ENCODE results near the gene ERC1. TPM values are rescaled to one million over a fixed set of nuclear protein-coding genes. Genes with fewer than 3 reads are reported as not detected.

Gene ERC1
- total RNA-seq, 2 experiments from 2014 or later, result 21.7 to 27.0 TPM

DNA sequence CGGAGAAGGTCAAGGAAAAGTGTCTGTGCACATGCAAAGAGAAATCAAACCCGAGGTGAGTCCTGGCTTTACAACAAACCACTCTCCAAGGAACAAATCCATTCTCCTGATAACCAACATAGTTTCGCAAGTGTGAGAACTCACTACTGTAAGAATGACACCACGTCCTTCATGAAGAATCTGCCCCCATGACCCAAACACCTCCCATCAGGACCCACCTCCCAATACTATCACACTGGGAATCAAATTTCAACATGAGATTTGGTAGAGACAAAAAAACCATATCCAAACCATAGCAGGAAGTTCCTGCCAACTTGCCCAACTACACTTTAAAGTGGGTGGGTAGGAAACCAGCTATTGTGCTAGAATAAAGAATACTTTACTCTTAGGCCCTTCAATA is 2.4 kb upstream of the ERC1 start:
- Mint-ChIP-seq H3K4me3 (peak overlapping the region; percentile 80), H3K4me1 (ENCODE audit: low read depth) (peaks cover 36% of the 10 kb centered on the region), H3K27ac (no peak overlapping the region), H3K9me3 (no peaks in the 10 kb centered on the region), H3K36me3 (ENCODE audit: low read depth) (peaks cover 4% of the 10 kb centered on the region), H3K27me3 (no peaks in the 10 kb centered on the region)
- ChIA-PET POLR2A (no interaction called here), CTCF (interaction anchor here (1.1 to 1.4 kb wide), 2 partner anchors 39 to 104 kb away, joined by 3 to 6 read pairs; partner anchors contain the start of gene RAD52)
- TF ChIP-seq, protein P1, sequence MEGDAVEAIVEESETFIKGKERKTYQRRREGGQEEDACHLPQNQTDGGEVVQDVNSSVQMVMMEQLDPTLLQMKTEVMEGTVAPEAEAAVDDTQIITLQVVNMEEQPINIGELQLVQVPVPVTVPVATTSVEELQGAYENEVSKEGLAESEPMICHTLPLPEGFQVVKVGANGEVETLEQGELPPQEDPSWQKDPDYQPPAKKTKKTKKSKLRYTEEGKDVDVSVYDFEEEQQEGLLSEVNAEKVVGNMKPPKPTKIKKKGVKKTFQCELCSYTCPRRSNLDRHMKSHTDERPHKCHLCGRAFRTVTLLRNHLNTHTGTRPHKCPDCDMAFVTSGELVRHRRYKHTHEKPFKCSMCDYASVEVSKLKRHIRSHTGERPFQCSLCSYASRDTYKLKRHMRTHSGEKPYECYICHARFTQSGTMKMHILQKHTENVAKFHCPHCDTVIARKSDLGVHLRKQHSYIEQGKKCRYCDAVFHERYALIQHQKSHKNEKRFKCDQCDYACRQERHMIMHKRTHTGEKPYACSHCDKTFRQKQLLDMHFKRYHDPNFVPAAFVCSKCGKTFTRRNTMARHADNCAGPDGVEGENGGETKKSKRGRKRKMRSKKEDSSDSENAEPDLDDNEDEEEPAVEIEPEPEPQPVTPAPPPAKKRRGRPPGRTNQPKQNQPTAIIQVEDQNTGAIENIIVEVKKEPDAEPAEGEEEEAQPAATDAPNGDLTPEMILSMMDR (IDR thresholded peaks at IDR 0.05), result no peak
- DNase-seq, result no peak
- ATAC-seq, result no peak
- intact Hi-C loops (cut with micrococcal nuclease), result no loop called here

DNA sequence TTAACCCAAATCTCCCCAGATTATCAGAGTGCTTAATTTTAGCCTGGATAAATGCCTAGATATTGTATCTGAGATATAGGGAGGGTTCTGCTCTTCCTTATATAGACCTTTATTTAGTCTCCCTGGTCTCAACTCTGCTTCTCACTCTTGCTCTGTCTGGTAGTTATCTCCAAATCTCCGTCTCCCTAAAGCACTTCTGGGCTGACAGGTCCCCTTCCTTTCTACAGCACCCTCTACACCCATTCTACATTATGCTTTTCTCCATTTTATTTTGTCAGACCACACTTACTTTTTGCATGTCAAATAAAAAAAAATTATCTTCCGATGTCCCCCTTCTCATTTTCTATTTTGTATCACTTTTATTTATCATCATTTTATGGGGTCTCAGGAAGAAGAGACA is 2.0 kb upstream of the ERC1 start:
- TF ChIP-seq, protein P1 (IDR thresholded peaks at IDR 0.05), result no peak
- Mint-ChIP-seq H3K36me3 (ENCODE audit: low read depth) (peaks cover 4% of the 10 kb centered on the region), H3K27ac (peak overlapping the region; percentile 62), H3K9me3 (no peaks in the 10 kb centered on the region), H3K4me3 (peak overlapping the region; percentile 80), H3K27me3 (no peaks in the 10 kb centered on the region), H3K4me1 (ENCODE audit: low read depth) (peaks cover 36% of the 10 kb centered on the region)
- DNase-seq (no peak), ATAC-seq (no peak)
- POLR2A ChIA-PET, result no interaction called here
- intact Hi-C loops (cut with micrococcal nuclease), result no loop called here
- CTCF ChIA-PET, result interaction anchor here (1.1 to 1.4 kb wide), 2 partner anchors 40 to 104 kb away, joined by 3 to 6 read pairs; partner anchors contain the start of gene RAD52

DNA sequence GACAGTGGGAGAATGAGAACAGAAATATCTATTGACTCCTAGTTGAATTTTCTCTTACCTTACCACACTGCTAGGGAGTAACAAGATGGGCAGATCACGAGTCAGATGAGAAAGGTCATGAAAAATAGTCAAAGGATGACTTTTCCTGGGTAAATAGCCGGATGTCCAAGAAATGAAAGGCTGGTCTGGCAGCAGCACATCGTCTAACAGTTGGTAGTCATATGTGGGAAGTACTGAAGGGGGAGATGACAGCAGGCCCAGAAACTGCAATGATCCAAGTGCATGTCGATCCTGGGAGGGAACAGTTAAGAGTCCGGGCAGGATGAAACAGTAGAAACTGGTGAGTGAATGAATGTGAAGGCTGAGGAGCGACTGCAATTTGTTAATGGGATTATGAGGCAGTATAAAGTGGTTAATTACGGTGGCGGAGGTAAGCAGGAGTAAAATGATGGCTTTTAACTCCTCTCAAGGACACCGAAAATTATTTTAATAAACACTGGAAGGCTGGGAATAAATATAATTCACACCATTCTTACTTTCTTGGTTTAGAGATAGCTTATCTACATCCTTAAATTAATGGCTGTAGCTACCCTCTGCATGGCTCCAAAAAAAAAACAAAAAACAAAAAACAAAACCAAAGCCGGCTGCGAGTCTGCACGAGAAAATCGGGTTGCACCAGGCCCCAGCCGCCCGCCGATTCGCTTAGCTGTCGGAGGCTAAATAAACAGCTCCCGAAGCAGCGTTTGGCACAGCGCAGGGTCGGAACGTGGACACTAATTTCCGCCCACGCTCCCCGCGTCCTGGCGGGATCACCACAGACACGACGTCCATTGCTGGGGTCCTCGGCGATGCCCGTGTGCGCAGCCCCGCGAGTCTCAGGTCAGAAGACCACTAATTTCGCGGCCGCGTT is 1.0 kb upstream of the ERC1 start:
- TF ChIP-seq, protein P1 (IDR thresholded peaks at IDR 0.05), result no peak
- Mint-ChIP-seq H3K4me3 (peak overlapping the region; percentile 80), H3K27me3 (no peaks in the 10 kb centered on the region), H3K4me1 (ENCODE audit: low read depth) (peaks cover 36% of the 10 kb centered on the region), H3K9me3 (no peaks in the 10 kb centered on the region), H3K27ac (peak overlapping the region; percentile 87), H3K36me3 (ENCODE audit: low read depth) (peaks cover 4% of the 10 kb centered on the region)
- intact Hi-C loops (cut with micrococcal nuclease), result loop anchor here (10.0 kb wide), 1 partner anchor 105 kb away; no protein-coding TSS in a partner anchor
- ATAC-seq (peak; percentile 21), DNase-seq (peak; percentile 77)
- POLR2A ChIA-PET, result interaction anchor here (0.6 to 1.9 kb wide), 8 partner anchors 9 to 613 kb away, joined by 3 to 6 read pairs (median 3); partner anchors contain the start of gene RAD52
- CTCF ChIA-PET, result interaction anchor here (1.0 to 1.5 kb wide), 3 partner anchors 28 to 420 kb away, joined by 3 to 4 read pairs (median 3); no protein-coding TSS in a partner anchor

DNA sequence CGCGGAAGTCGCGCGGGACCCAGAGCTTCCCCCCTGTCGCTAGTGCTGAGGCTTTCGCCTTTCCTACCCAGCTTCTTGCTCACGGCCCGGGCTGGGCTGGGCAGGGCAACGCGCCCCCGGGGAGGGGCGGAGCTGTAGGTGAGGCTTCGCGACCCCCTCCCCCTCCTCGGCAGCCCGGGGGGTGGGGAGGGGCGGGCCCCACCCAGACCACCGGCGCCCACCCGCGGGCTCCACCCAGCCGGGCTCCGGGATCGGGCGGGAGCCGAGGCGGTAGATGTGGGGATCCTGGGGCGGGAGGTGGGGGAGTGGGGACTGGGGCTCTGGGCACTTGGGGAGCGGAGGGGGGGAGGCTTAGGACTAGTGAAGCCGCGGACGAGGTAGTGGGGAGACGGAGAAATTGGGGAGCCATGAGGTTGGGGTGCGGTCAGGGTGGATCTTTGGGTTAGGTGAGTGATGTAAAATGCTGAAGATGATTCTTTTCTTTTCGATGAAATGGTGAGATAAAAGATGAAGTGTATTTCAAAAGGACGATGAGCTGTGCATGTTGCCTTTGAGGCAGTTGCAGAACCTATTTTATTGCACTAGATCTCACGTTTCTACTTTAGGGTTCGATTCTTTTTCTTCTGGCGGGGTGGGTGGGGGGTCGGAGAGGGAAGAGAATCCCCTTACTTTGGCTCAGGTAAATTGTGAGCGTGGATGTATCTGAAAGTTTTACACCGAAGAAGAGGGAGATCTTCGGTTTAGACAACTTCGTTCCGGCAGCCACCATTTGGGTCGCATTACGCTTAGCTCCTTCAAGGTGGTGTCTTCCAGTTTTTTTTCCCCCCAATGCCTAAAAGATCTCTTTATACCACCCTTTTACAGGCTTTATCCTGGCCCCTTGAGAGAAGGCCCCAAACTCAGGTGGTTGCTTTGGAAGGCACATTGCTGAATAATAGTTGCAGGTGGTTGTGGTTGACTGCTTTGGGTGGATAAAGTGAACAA is 619 bp downstream of the ERC1 start:
- H3K27ac Mint-ChIP-seq, result peak overlapping the region; percentile 91
- peak; percentile 73 for ATAC-seq
- TF ChIP-seq, protein P1 (IDR thresholded peaks at IDR 0.05), result no peak
- no peaks in the 10 kb centered on the region for H3K9me3 Mint-ChIP-seq
- ChIA-PET POLR2A (interaction anchor here (0.6 to 1.9 kb wide), 3 partner anchors 14 to 315 kb away, joined by 3 to 6 read pairs (median 6); partner anchors contain the start of gene RAD52), CTCF (interaction anchor here (0.7 to 1.7 kb wide), 8 partner anchors 9 to 592 kb away, joined by 3 to 6 read pairs (median 4); partner anchors contain the start of gene RAD52)
- peaks cover 46% of the 10 kb centered on the region for H3K4me1 Mint-ChIP-seq (ENCODE audit: low read depth)
- intact Hi-C loops (cut with micrococcal nuclease), result loop anchor here (10.0 kb wide), 1 partner anchor 103 kb away; no protein-coding TSS in a partner anchor
- H3K4me3 Mint-ChIP-seq, result peak overlapping the region; percentile 85
- DNase-seq, result peak; percentile 41
- no peaks in the 10 kb centered on the region for H3K27me3 Mint-ChIP-seq
- H3K36me3 Mint-ChIP-seq (ENCODE audit: low read depth), result peaks cover 2% of the 10 kb centered on the region

All from activated CD8-positive, alpha-beta T cell treated with anti-CD3 and anti-CD28 coated beads for 36 hours (primary cell).